K562 (cell line): Measurements from ENCODE around the gene BIK.

Experiments used
- GABPA ChIP-seq: fragments of 200-800 bp; sonication (Bioruptor generic); conservative IDR thresholded peaks from 2 replicates; pipeline ENCODE4 v1.6.1; 2016; ENCODE audit warnings: low read depth, missing genetic modification characterization, missing compliant biosample characterization
- GTF2E2 ChIP-seq: fragments of 200-800 bp; sonication (Bioruptor generic); IDR thresholded peaks from 2 replicates; pipeline ENCODE4 v1.6.1; 2016; ENCODE audit warnings: missing genetic modification characterization, missing compliant biosample characterization
- HNRNPK ChIP-seq: fragments of 200-400 bp; formaldehyde crosslinking; IDR thresholded peaks from one replicate; pipeline ENCODE4 v1.6.1; 2018; ENCODE audit warnings: mild to moderate bottlenecking, low read depth, low read length; ENCODE audit not compliant: poor library complexity, severe bottlenecking
- MAFK ChIP-seq: IDR thresholded peaks from 2 replicates; pipeline ENCODE4 v1.6.1; 2011; ENCODE audit warnings: low read length, improper control_type of control experiment
- POLR2AphosphoS2 ChIP-seq: IDR thresholded peaks from 2 replicates; pipeline ENCODE4 v1.6.1; 2012; ENCODE audit warnings: low read length, improper control_type of control experiment
- POLR2AphosphoS5 ChIP-seq: IDR thresholded peaks from 2 replicates; pipeline ENCODE4 v1.6.1; 2011; ENCODE audit warnings: mild to moderate bottlenecking, low read depth, low read length, moderate library complexity; ENCODE audit not compliant: control insufficient read depth, insufficient read depth
- TEAD4 ChIP-seq, 2 experiments: sonication (generic) in 1 of 2; formaldehyde crosslinking in 1 of 2; IDR thresholded peaks; 2 replicates each; pipeline versions ENCODE4 v1.6.1 to v1.8.0; 2012 to 2022; ENCODE audit warnings: borderline replicate concordance in 1 of 2, inconsistent platforms in 1 of 2, low read length in 1 of 2, mild to moderate bottlenecking in 1 of 2, missing genetic modification reagents in 1 of 2
- TRIM28 ChIP-seq: fragments of 450-650 bp; IDR thresholded peaks from 2 replicates; pipeline ENCODE4 v1.6.1; 2017
- ZNF324 ChIP-seq: fragments of 250-450 bp; sonication (Bioruptor Pico); IDR thresholded peaks from 2 replicates; pipeline ENCODE4 v1.4.0; 2020; ENCODE audit warnings: mild to moderate bottlenecking
- TF ChIP-seq, protein P1 (sequence below), 3 experiments: IDR thresholded peaks in 2 of 3; conservative IDR thresholded peaks in 1 of 3; 2 replicates each; pipeline ENCODE4 v1.5.1; 2011 to 2012; ENCODE audit warnings: low read length in 3 of 3, mild to moderate bottlenecking in 3 of 3, control low read depth in 2 of 3, improper control_type of control experiment in 1 of 3, inconsistent platforms in 1 of 3, low read depth in 1 of 3, mixed read lengths in 1 of 3, moderate library complexity in 1 of 3; ENCODE audit not compliant: insufficient read depth in 2 of 3
- TF ChIP-seq, protein P2 (sequence below): fragments of 250-450 bp; sonication (Bioruptor Pico); IDR thresholded peaks from 2 replicates; pipeline ENCODE4 v1.5.0; 2020; ENCODE audit warnings: mild to moderate bottlenecking, borderline replicate concordance
- TF ChIP-seq, protein P3 (sequence below), 2 experiments: fragments of 450-650 bp in 1 of 2; sonication (generic) in 1 of 2; formaldehyde crosslinking in 1 of 2; IDR thresholded peaks in 1 of 2; conservative IDR thresholded peaks in 1 of 2; 2 replicates each; pipeline versions ENCODE4 v1.6.1 to v1.8.1; 2016 to 2023; ENCODE audit warnings: mild to moderate bottlenecking in 2 of 2, moderate library complexity in 2 of 2, inconsistent platforms in 1 of 2, missing genetic modification reagents in 1 of 2

DNA sequence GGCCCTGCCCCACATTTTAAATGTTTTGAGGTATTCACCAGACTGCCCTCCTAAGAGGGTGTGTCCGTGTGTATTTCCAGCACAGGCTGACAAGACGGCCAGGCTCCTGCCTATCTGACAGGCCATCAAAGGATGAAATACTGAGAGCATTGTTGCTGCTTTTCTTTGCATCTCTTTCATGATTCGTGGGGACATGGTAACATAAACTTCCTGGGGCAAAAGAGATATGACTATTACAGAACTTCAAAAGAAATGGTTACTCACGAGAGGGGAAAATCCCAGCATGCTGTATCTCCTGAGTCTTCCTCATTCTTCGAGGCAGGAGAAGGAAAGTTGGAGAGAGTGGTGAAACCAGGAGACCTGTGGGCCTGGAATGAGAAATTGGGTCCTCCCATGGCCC is 10.3 kb upstream of the BIK start:
- TF ChIP-seq POLR2AphosphoS5 (no peak), TRIM28 (no peak), MAFK (no peak), POLR2AphosphoS2 (no peak), ZNF324 (CRISPR knock-in tag) (no peak), HNRNPK (no peak), GABPA (tag) (no peak), GTF2E2 (tag) (no peak), TEAD4 (IDR thresholded peaks at IDR 0.05; ENCODE audit: low read length) (no peak), TEAD4 (CRISPR knock-in tag; IDR thresholded peaks at IDR 0.05; ENCODE audit: borderline replicate concordance) (no peak)
- TF ChIP-seq, protein P1, sequence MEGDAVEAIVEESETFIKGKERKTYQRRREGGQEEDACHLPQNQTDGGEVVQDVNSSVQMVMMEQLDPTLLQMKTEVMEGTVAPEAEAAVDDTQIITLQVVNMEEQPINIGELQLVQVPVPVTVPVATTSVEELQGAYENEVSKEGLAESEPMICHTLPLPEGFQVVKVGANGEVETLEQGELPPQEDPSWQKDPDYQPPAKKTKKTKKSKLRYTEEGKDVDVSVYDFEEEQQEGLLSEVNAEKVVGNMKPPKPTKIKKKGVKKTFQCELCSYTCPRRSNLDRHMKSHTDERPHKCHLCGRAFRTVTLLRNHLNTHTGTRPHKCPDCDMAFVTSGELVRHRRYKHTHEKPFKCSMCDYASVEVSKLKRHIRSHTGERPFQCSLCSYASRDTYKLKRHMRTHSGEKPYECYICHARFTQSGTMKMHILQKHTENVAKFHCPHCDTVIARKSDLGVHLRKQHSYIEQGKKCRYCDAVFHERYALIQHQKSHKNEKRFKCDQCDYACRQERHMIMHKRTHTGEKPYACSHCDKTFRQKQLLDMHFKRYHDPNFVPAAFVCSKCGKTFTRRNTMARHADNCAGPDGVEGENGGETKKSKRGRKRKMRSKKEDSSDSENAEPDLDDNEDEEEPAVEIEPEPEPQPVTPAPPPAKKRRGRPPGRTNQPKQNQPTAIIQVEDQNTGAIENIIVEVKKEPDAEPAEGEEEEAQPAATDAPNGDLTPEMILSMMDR (IDR thresholded peaks at IDR 0.05 in 2 of 3, conservative IDR thresholded peaks at IDR 0.05 in 1 of 3; ENCODE audit: insufficient read depth in 2 of 3, low read depth in 1 of 3, low read length in 3 of 3), result no peak
- TF ChIP-seq, protein P2, sequence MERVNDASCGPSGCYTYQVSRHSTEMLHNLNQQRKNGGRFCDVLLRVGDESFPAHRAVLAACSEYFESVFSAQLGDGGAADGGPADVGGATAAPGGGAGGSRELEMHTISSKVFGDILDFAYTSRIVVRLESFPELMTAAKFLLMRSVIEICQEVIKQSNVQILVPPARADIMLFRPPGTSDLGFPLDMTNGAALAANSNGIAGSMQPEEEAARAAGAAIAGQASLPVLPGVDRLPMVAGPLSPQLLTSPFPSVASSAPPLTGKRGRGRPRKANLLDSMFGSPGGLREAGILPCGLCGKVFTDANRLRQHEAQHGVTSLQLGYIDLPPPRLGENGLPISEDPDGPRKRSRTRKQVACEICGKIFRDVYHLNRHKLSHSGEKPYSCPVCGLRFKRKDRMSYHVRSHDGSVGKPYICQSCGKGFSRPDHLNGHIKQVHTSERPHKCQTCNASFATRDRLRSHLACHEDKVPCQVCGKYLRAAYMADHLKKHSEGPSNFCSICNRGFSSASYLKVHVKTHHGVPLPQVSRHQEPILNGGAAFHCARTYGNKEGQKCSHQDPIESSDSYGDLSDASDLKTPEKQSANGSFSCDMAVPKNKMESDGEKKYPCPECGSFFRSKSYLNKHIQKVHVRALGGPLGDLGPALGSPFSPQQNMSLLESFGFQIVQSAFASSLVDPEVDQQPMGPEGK (CRISPR knock-in tag), result no peak
- TF ChIP-seq, protein P3, sequence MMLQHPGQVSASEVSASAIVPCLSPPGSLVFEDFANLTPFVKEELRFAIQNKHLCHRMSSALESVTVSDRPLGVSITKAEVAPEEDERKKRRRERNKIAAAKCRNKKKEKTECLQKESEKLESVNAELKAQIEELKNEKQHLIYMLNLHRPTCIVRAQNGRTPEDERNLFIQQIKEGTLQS (IDR thresholded peaks at IDR 0.05), result no peak
- TF ChIP-seq, protein P3 (CRISPR knock-in tag; conservative IDR thresholded peaks at IDR 0.05), result no peak
